IPS-15b (cell line): Measurements from ENCODE around the gene MAP3K20.

Experiments used
- H3K27me3 ChIP-seq: one replicate; pipeline ENCODE4 v1.6.1; 2013; ENCODE audit warnings: low read length; ENCODE audit not compliant: control insufficient read depth, insufficient read depth
- H3K36me3 ChIP-seq: one replicate; pipeline ENCODE4 v1.6.1; 2013; ENCODE audit warnings: low read length; ENCODE audit not compliant: control insufficient read depth, insufficient read depth
- H3K4me1 ChIP-seq: one replicate; pipeline ENCODE4 v1.6.1; 2013; ENCODE audit warnings: mild to moderate bottlenecking, low read length; ENCODE audit not compliant: control insufficient read depth, insufficient read depth
- H3K4me3 ChIP-seq: one replicate; pipeline ENCODE4 v1.5.1; 2013; ENCODE audit warnings: low read depth, low read length
- H3K9ac ChIP-seq: one replicate; pipeline ENCODE4 v1.6.1; 2013; ENCODE audit warnings: low read depth, mild to moderate bottlenecking, low read length
- H3K9me3 ChIP-seq: one replicate; pipeline ENCODE4 v1.6.1; 2013; ENCODE audit warnings: mild to moderate bottlenecking, low read length; ENCODE audit not compliant: control insufficient read depth, insufficient read depth

Gene MAP3K20

DNA sequence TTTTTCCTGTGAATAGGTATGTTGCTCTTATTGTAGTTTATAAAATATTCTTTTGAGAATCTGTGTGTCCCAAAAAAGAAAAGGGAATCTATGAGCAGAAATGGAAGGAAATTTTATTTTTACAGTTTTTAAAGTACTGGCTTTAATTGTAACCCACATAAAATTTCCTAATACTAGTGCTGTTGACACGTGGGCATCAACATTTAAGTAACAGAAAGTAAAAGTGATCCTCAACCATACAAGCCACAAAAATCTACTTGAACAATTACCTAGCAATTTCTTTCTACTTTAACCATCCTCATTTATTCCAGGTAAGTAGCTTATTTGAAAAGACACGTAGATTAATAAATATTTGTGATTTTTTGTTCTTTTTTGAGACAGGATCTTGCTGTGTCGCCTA, 62.0 kb downstream of the MAP3K20 start:
- H3K9ac ChIP-seq: no peak overlapping the region
- H3K4me3 ChIP-seq: no peak overlapping the region
- H3K4me1 ChIP-seq: peaks cover 17% of the 10 kb centered on the region
- H3K9me3 ChIP-seq: no peaks in the 10 kb centered on the region
- H3K27me3 ChIP-seq: no peaks in the 10 kb centered on the region
- H3K36me3 ChIP-seq: no peaks in the 10 kb centered on the region

- Histone ChIP-seq H3K4me3 (no peak overlapping the region), H3K27me3 (no peaks in the 10 kb centered on the region), H3K9ac (no peak overlapping the region), H3K4me1 (peaks cover 17% of the 10 kb centered on the region), H3K9me3 (no peaks in the 10 kb centered on the region), H3K36me3 (no peaks in the 10 kb centered on the region)
Observed at GRCh38 chr2:173138962-173139361, 63.3 kb downstream of the MAP3K20 start.

- H3K4me3 ChIP-seq: no peak overlapping the region
- H3K9me3 ChIP-seq: no peaks in the 10 kb centered on the region
- no peaks in the 10 kb centered on the region for H3K27me3 ChIP-seq
- no peak overlapping the region for H3K9ac ChIP-seq
- H3K36me3 ChIP-seq: no peaks in the 10 kb centered on the region
- no peaks in the 10 kb centered on the region for H3K4me1 ChIP-seq
Observed at GRCh38 chr2:173141666-173142065, 66.0 kb downstream of the MAP3K20 start.

GRCh38 chr2:173145454-173145853, 69.8 kb downstream of the MAP3K20 start:
- Histone ChIP-seq H3K4me1 (no peaks in the 10 kb centered on the region), H3K9me3 (no peaks in the 10 kb centered on the region), H3K27me3 (no peaks in the 10 kb centered on the region), H3K36me3 (no peaks in the 10 kb centered on the region), H3K9ac (no peak overlapping the region), H3K4me3 (no peak overlapping the region)

DNA sequence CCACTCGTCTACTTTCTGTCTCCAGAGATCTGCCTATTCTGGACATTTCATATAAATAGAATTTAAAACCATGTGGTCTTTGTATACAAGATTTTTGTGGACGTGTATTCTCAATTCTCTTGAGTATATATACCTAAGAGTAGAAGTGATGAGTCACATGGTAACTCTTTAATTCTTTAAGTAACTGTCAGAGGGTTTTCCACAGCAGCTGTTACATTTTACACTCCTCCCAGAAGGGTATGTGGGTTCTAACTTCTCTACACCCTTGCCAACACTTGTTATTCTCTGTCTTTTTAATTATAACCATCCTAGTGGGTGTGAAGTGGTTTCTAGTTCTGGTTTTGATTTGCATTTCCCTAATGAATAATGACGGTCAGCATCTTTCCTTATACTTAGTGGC, 70.9 kb downstream of the MAP3K20 start:
- no peak overlapping the region for H3K4me3 ChIP-seq
- H3K36me3 ChIP-seq: no peaks in the 10 kb centered on the region
- no peaks in the 10 kb centered on the region for H3K4me1 ChIP-seq
- no peaks in the 10 kb centered on the region for H3K9me3 ChIP-seq
- H3K27me3 ChIP-seq: no peaks in the 10 kb centered on the region
- H3K9ac ChIP-seq: no peak overlapping the region

DNA sequence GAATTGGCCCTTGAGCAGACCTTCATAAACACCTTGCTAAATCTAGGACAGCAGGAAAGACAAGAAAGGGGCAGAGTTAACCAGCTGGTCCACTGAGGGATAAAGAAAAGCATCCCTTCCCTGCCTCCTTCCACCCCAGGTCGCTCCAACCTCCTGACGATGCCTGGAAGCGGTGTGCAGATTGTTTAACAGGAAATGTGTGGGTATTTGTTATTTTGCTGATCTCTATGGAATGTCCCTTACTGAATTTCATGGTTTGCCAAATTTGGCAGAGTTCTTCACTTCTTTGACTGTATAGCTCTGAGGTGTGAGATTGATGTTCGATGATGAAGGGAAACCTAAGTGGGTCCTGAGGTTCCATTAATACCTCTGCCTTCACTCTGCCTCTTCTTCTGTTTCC, 72.9 kb downstream of the MAP3K20 start:
- Histone ChIP-seq H3K27me3 (no peaks in the 10 kb centered on the region), H3K9ac (no peak overlapping the region), H3K9me3 (no peaks in the 10 kb centered on the region), H3K4me1 (peaks cover 3% of the 10 kb centered on the region), H3K4me3 (no peak overlapping the region), H3K36me3 (no peaks in the 10 kb centered on the region)

GRCh38 chr2:173149491-173149890, 73.8 kb downstream of the MAP3K20 start:
- Histone ChIP-seq H3K4me3 (no peak overlapping the region), H3K9me3 (no peaks in the 10 kb centered on the region), H3K9ac (no peak overlapping the region), H3K4me1 (peaks cover 3% of the 10 kb centered on the region), H3K36me3 (no peaks in the 10 kb centered on the region), H3K27me3 (no peaks in the 10 kb centered on the region)

- Histone ChIP-seq H3K4me1 (peaks cover 3% of the 10 kb centered on the region), H3K9me3 (no peaks in the 10 kb centered on the region), H3K9ac (no peak overlapping the region), H3K36me3 (no peaks in the 10 kb centered on the region), H3K27me3 (no peaks in the 10 kb centered on the region), H3K4me3 (no peak overlapping the region)
Observed at GRCh38 chr2:173150087-173150486, 74.4 kb downstream of the MAP3K20 start.

- H3K9me3 ChIP-seq: no peaks in the 10 kb centered on the region
- no peak overlapping the region for H3K4me3 ChIP-seq
- no peak overlapping the region for H3K9ac ChIP-seq
- peaks cover 3% of the 10 kb centered on the region for H3K4me1 ChIP-seq
- no peaks in the 10 kb centered on the region for H3K36me3 ChIP-seq
- H3K27me3 ChIP-seq: no peaks in the 10 kb centered on the region
Observed at GRCh38 chr2:173150963-173151362, 75.3 kb downstream of the MAP3K20 start.

DNA sequence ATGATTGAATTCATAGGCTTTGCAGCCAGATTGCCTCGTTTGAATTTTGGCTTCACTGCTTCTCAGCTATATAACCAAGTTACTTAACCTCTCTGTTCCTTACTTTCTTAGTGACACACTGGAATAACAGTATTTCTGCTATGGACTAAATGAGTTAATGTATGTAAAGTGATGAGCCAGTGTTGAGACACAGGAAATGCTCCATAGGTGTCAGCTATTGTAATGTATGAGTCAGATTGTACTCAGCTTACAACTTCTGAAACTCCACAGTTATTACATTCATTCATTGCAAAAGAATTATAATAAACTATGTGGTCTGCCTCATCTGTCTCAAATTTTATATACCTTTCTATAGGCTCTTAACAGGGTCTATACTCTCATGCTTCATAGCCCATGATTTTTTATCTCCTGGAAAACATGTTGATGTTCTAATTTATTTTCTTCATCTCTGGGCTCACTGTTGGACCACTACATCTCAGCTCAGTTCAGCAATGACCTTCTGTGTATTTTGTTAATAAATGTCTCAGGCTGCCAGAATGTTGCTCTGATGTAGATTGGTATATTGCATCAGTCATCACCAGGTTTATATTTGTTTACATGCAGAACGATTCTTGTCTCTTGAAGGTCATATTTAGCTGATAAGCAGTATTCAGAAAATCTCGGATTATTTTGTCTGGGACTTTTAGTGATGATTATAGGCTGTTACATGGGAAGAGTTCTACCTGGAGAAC, 76.2 kb downstream of the MAP3K20 start:
- H3K4me1 ChIP-seq: peaks cover 3% of the 10 kb centered on the region
- H3K9ac ChIP-seq: no peak overlapping the region
- no peaks in the 10 kb centered on the region for H3K27me3 ChIP-seq
- H3K36me3 ChIP-seq: no peaks in the 10 kb centered on the region
- no peaks in the 10 kb centered on the region for H3K9me3 ChIP-seq
- no peak overlapping the region for H3K4me3 ChIP-seq

GRCh38 chr2:173153301-173153885, 77.7 kb downstream of the MAP3K20 start:
- Histone ChIP-seq H3K36me3 (no peaks in the 10 kb centered on the region), H3K4me1 (peaks cover 3% of the 10 kb centered on the region), H3K9me3 (no peaks in the 10 kb centered on the region), H3K27me3 (no peaks in the 10 kb centered on the region), H3K4me3 (no peak overlapping the region), H3K9ac (no peak overlapping the region)

DNA sequence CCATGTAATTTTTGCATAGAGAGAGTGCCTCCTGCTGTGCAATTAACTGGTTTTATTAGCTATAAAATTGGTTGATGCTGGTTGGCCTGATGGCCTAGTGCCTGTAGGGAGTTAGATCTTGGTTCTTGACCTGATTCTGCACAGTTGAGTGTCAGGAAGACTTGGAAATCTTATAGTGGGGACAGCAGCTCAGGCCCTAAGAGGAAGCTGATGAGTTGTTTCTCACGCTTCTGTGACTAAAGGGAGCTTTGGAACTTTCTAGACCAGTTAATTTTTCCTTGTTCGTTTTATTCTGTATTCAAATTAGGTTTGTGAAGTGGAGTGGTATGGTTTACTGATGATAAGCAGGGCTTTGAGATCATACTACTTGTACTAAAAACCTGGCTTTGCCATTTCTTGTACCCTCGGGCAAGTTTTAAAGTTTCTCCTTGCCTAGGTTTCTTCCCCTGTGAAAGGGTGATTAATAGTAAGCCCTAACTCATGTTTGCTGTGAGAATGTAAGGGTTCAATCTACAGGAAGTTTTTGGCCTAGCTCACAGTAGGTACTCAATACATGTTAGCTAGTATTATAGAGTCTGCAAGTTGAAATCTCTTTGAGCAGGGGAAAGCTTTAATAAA, 82.1 kb downstream of the MAP3K20 start:
- H3K27me3 ChIP-seq: no peaks in the 10 kb centered on the region
- H3K9ac ChIP-seq: no peak overlapping the region
- no peaks in the 10 kb centered on the region for H3K9me3 ChIP-seq
- H3K4me1 ChIP-seq: no peaks in the 10 kb centered on the region
- H3K4me3 ChIP-seq: no peak overlapping the region
- no peaks in the 10 kb centered on the region for H3K36me3 ChIP-seq
